Stomach (tissue), 9 donors: ENCODE measurements around the gene CTSK. TPM values are rescaled to one million over a fixed set of nuclear protein-coding genes. Genes with fewer than 3 reads are reported as not detected.
"Not testable (repeated sequence)": the region's sequence is repeated elsewhere in the genome, so short reads cannot be mapped to it uniquely, and the experiment has no call there.

Source experiments
- DNase-seq, 2 donors: peaks; one replicate each; pipeline versions ENCODE4 v3.0.0 to v3.0.0-alpha.2; 2013 to 2019
- H3K27ac ChIP-seq, 5 donors: fragments of 200-600 bp in 4 of 5; sonication (generic) in 4 of 5; one replicate each; pipeline ENCODE4 v1.5.1; 2013 to 2019; ENCODE audit warnings: mild to moderate bottlenecking in 1 of 5, moderate library complexity in 1 of 5
- H3K27me3 ChIP-seq, 3 donors: fragments of 200-600 bp; sonication (generic); one replicate each; pipeline ENCODE4 v1.5.1; 2017 to 2019; ENCODE audit warnings: mixed run types in 1 of 3
- H3K36me3 ChIP-seq, 4 donors: fragments of 200-600 bp; sonication (generic); 1 replicate in 3 of 4; 2 replicates in 1 of 4; pipeline ENCODE4 v1.5.1; 2016 to 2019
- H3K4me1 ChIP-seq, 4 donors: fragments of 200-600 bp; sonication (generic); one replicate each; pipeline ENCODE4 v1.5.1; 2016 to 2019
- H3K4me3 ChIP-seq, 4 donors: fragments of 200-600 bp; sonication (generic) in 3 of 4; one replicate each; pipeline ENCODE4 v1.5.1; 2016 to 2019; ENCODE audit warnings: mild to moderate bottlenecking in 1 of 4
- H3K9me3 ChIP-seq, 4 donors: fragments of 200-600 bp; sonication (generic); one replicate each; pipeline ENCODE4 v1.5.1; 2016 to 2019
- CTCF ChIP-seq, 7 experiments: fragments of 450-650 bp in 4 of 7; fragments of 200-600 bp in 3 of 7; sonication (generic) in 3 of 7; IDR thresholded peaks; one replicate each; pipeline ENCODE4 v1.5.1; 2016 to 2019; ENCODE audit warnings: antibody characterized with exemption in 7 of 7, control low read depth in 2 of 7, mild to moderate bottlenecking in 1 of 7
- EP300 ChIP-seq: sonication (generic); formaldehyde crosslinking; IDR thresholded peaks from one replicate; pipeline ENCODE4 v1.6.1; 2017; ENCODE audit warnings: antibody characterized with exemption
- POLR2A ChIP-seq, 4 donors: fragments of 450-650 bp; IDR thresholded peaks; one replicate each; pipeline ENCODE4 v1.6.1; 2016; ENCODE audit warnings: antibody characterized with exemption in 4 of 4, control low read depth in 2 of 4, mild to moderate bottlenecking in 1 of 4, moderate library complexity in 1 of 4
- POLR2AphosphoS5 ChIP-seq, 3 donors: sonication (generic); formaldehyde crosslinking; IDR thresholded peaks; one replicate each; pipeline ENCODE4 v1.6.1; 2016; ENCODE audit warnings: antibody characterized with exemption in 3 of 3
- WGBS, 5 donors: extraction: QIAGEN DNeasy Blood & Tissue Kit in 3 of 5; methylation state at CpG; one replicate each; pipeline versions ENCODE4 v1.1.5 to v1.1.7; 2013 to 2018; 5-methylcytosine and 5-hydroxymethylcytosine counted together
- intact Hi-C: fragments of 100-400 bp; cut with DNase I; formaldehyde crosslinking; loops from one replicate; pipeline ENCODE4 v1.15.1; 2023; ENCODE audit warnings: low total_unique reads
- polyA plus RNA-seq, 3 donors: library from polyadenylated mRNA; stranded (reverse); fragments of 200-250 nt; gene quantifications; one replicate each; pipeline ENCODE4 v1.2.3, GENCODE V29; 2013
- total RNA-seq, 5 donors: library from RNA; depleted of rRNA; stranded (reverse); fragments of >200 nt; gene quantifications; one replicate each; pipeline versions ENCODE4 v1.1.0 to v1.2.3, GENCODE V29; 2014 to 2016
- donor health status: healthy with polysubstance abuse.
- donor health status: Bipolar disorder and iron deficiency.
- donor health status: healthy.

Gene CTSK
- total and polyA plus RNA-seq, 8 donors = 7.6 to 49.8 (median 13.7) TPM

GRCh38 chr1:150836129-150836773 lies 28.2 kb upstream of the CTSK start:
- 33 to 65% (median 50%) methylated on average over 6 of the region's 6 CpGs for WGBS, 5 donors
- TF ChIP-seq POLR2AphosphoS5 (IDR thresholded peaks at IDR 0.05) (no peak), POLR2A (IDR thresholded peaks at IDR 0.05) (no peak), CTCF (IDR thresholded peaks at IDR 0.05) (no peak), EP300 (no peak)
- peak overlapping the region in 4 of 5 donors; percentile 4 to 52 (median 20) for H3K27ac ChIP-seq
- no peak overlapping the region for H3K4me3 ChIP-seq
- peaks cover 0 to 31% (median 12%) of the 10 kb centered on the region in 4 donors for H3K4me1 ChIP-seq
- peak in 1 of 2 donors; percentile 45 for DNase-seq
- peaks cover 38 to 91% (median 88%) of the 10 kb centered on the region in 4 donors for H3K36me3 ChIP-seq
- no peaks in the 10 kb centered on the region for H3K9me3 ChIP-seq
- H3K27me3 ChIP-seq = no peaks in the 10 kb centered on the region
- intact Hi-C loops = no loop called here

- 95 to 99% (median 97%) methylated on average over 6 of the region's 6 CpGs for WGBS, 5 donors
- Histone ChIP-seq H3K4me1 (peaks cover 0 to 19% (median 10%) of the 10 kb centered on the region in 4 donors), H3K36me3 (peaks cover 35 to 100% (median 99%) of the 10 kb centered on the region in 4 donors)
- H3K27ac ChIP-seq, DNase-seq, H3K4me3 ChIP-seq, H3K27me3 ChIP-seq, H3K9me3 ChIP-seq, intact Hi-C loops: not testable (repeated sequence)
These were observed 25.9 kb upstream of the CTSK start for GRCh38 chr1:150833961-150834360.

- peaks cover 48 to 100% (median 99%) of the 10 kb centered on the region in 4 donors for H3K36me3 ChIP-seq
- intact Hi-C loops = no loop called here
- H3K4me1 ChIP-seq = peaks cover 0 to 19% (median 10%) of the 10 kb centered on the region in 4 donors
- no peak for DNase-seq
- H3K27me3 ChIP-seq = no peaks in the 10 kb centered on the region
- no peaks in the 10 kb centered on the region for H3K9me3 ChIP-seq
- H3K4me3 ChIP-seq = no peak overlapping the region
- no peak overlapping the region for H3K27ac ChIP-seq
- WGBS, 5 donors = 90 to 100% (median 96%) methylated on average over 1 of the region's 1 CpG
- TF ChIP-seq EP300 (no peak), CTCF (IDR thresholded peaks at IDR 0.05) (no peak), POLR2AphosphoS5 (IDR thresholded peaks at IDR 0.05) (no peak), POLR2A (IDR thresholded peaks at IDR 0.05) (no peak)
These were observed 24.5 kb upstream of the CTSK start for GRCh38 chr1:150832597-150832996.

DNA sequence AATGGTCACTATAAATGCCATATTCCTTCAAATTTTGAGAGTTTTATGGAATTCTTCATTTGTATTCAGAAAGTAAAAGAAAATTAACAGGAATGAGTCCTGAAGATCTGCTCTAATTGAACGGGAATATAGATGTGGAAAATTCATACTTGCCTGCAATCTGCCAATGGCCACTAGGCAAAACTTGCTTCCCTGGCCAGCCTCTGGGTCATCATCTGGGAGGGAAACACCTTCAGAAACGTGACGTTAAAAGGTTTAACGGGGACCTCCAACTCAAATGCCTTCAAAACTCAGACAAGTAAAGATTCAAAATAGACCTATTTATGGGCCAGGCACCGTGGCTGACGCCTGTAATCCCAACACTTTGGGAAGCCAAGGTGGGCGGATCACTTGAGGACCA lies 21.7 kb upstream of the CTSK start:
- intact Hi-C loops = no loop called here

More for the DNA sequence above, 21.7 kb upstream of the CTSK start:
- Histone ChIP-seq H3K9me3 (no peaks in the 10 kb centered on the region), H3K36me3 (peaks cover 59 to 100% (median 99%) of the 10 kb centered on the region in 4 donors), H3K4me1 (peaks cover 0 to 15% (median 7%) of the 10 kb centered on the region in 4 donors), H3K4me3 (no peak overlapping the region), H3K27me3 (no peaks in the 10 kb centered on the region), H3K27ac (no peak overlapping the region)
- DNase-seq = no peak
- no peak for TF ChIP-seq POLR2A (IDR thresholded peaks at IDR 0.05)
- TF ChIP-seq CTCF (IDR thresholded peaks at IDR 0.05) = peak in 2 of 7 experiments; percentile 18 to 33
- WGBS, 5 donors = 90 to 96% (median 93%) methylated on average over 7 of the region's 7 CpGs
